GM23338 (cell line): ENCODE measurements around the gene MRPS18B. TPM values are rescaled to one million over a fixed set of nuclear protein-coding genes. Genes with fewer than 3 reads are reported as not detected.

Experiments used
- ATAC-seq: fragments of 200-7000 bp; cut with Tn5 transposase; 3 replicates; pipeline ENCODE4 v1.9.1; 2020
- DNase-seq: peaks from one replicate; pipeline ENCODE4 v3.0.0-alpha.2; 2015; ENCODE audit warnings: low spot score
- H2AFZ ChIP-seq: fragments of 200-600 bp; sonication (generic); 2 replicates; pipeline ENCODE4 v1.8.0; 2016; ENCODE audit warnings: antibody characterized with exemption, mild to moderate bottlenecking, moderate library complexity
- H3F3A ChIP-seq: fragments of 200-600 bp; sonication (generic); replicated peaks from 2 replicates; pipeline ENCODE4 v1.8.0; 2017; ENCODE audit warnings: antibody characterized with exemption, mixed run types, low read depth
- H3K27ac ChIP-seq: fragments of 200-600 bp; sonication (generic); 2 replicates; pipeline ENCODE4 v1.6.1; 2016; ENCODE audit warnings: low read depth
- H3K27me3 ChIP-seq: fragments of 200-600 bp; sonication (generic); 2 replicates; pipeline ENCODE4 v1.8.0; 2016; ENCODE audit warnings: mild to moderate bottlenecking, mixed run types, moderate library complexity; ENCODE audit not compliant: insufficient read depth
- H3K36me3 ChIP-seq: fragments of 200-600 bp; sonication (generic); 2 replicates; pipeline ENCODE4 v1.8.0; 2016; ENCODE audit warnings: mild to moderate bottlenecking; ENCODE audit not compliant: insufficient read depth
- H3K4me1 ChIP-seq: fragments of 200-600 bp; sonication (generic); 2 replicates; pipeline ENCODE4 v1.8.0; 2016; ENCODE audit warnings: mild to moderate bottlenecking, moderate library complexity; ENCODE audit not compliant: insufficient read depth
- H3K4me2 ChIP-seq: fragments of 200-600 bp; sonication (generic); 2 replicates; pipeline ENCODE4 v1.7.1; 2017; ENCODE audit warnings: mixed run types
- H3K4me3 ChIP-seq: fragments of 200-600 bp; sonication (generic); 2 replicates; pipeline ENCODE4 v1.6.1; 2016; ENCODE audit warnings: mixed run types
- H3K79me2 ChIP-seq: fragments of 200-600 bp; sonication (generic); replicated peaks from 2 replicates; pipeline ENCODE4 v1.8.0; 2017; ENCODE audit warnings: mild to moderate bottlenecking; ENCODE audit not compliant: insufficient read depth
- H3K9me2 ChIP-seq: fragments of 200-600 bp; sonication (generic); 2 replicates; pipeline ENCODE4 v1.8.0; 2017; ENCODE audit not compliant: insufficient read depth
- H4K20me1 ChIP-seq: fragments of 200-600 bp; sonication (generic); replicated peaks from 2 replicates; pipeline ENCODE4 v1.8.0; 2017; ENCODE audit warnings: mild to moderate bottlenecking; ENCODE audit not compliant: insufficient read depth
- H3K27ac Mint-ChIP-seq: 2 replicates; pipeline ENCODE4 v1.8.0; 2020; ENCODE audit warnings: inconsistent platforms, mild to moderate bottlenecking, moderate library complexity, mixed read lengths
- H3K27me3 Mint-ChIP-seq: 3 replicates; pipeline ENCODE4 v1.8.0; 2022; ENCODE audit warnings: low read depth, mild to moderate bottlenecking, moderate library complexity, mixed read lengths, inconsistent platforms; ENCODE audit not compliant: insufficient read depth, poor library complexity
- H3K36me3 Mint-ChIP-seq: 3 replicates; pipeline ENCODE4 v1.8.0; 2021; ENCODE audit warnings: low read depth, mild to moderate bottlenecking, inconsistent platforms, moderate library complexity, mixed read lengths
- H3K4me1 Mint-ChIP-seq: 3 replicates; pipeline ENCODE4 v1.8.0; 2020; ENCODE audit warnings: mild to moderate bottlenecking, inconsistent platforms, mixed read lengths
- H3K4me3 Mint-ChIP-seq: 3 replicates; pipeline ENCODE4 v1.8.0; 2021; ENCODE audit warnings: moderate library complexity, mild to moderate bottlenecking, inconsistent platforms, mixed read lengths
- H3K9me3 Mint-ChIP-seq: 3 replicates; pipeline ENCODE4 v1.8.0; 2020; ENCODE audit warnings: moderate library complexity, mild to moderate bottlenecking, inconsistent platforms, mixed read lengths
- CREB1 ChIP-seq: fragments of 250-450 bp; sonication (Bioruptor Pico); IDR thresholded peaks from 2 replicates; pipeline ENCODE4 v1.5.0; 2020; ENCODE audit warnings: low read depth, mild to moderate bottlenecking, moderate library complexity
- CTCF ChIP-seq, 2 experiments: fragments of 200-600 bp in 1 of 2; sonication (generic) in 1 of 2; conservative IDR thresholded peaks; 2 replicates each; pipeline versions ENCODE4 v1.5.1 to v1.6.1; 2016 to 2017; ENCODE audit warnings: antibody characterized with exemption in 2 of 2, low read depth in 2 of 2, mild to moderate bottlenecking in 2 of 2, moderate library complexity in 1 of 2
- ETS1 ChIP-seq: IDR thresholded peaks from 2 replicates; pipeline ENCODE4 v1.6.1; 2016; ENCODE audit warnings: antibody characterized with exemption
- EZH2 ChIP-seq: fragments of 200-600 bp; sonication (generic); IDR thresholded peaks from one replicate; pipeline ENCODE4 v1.8.0; 2017; ENCODE audit warnings: antibody characterized with exemption, mild to moderate bottlenecking, low read depth; ENCODE audit not compliant: unreplicated experiment
- EZH2phosphoT487 ChIP-seq: fragments of 200-600 bp; sonication (generic); IDR thresholded peaks from one replicate; pipeline ENCODE4 v1.8.1; 2018; ENCODE audit warnings: antibody characterized with exemption; ENCODE audit not compliant: unreplicated experiment
- JUNB ChIP-seq: IDR thresholded peaks from one replicate; pipeline ENCODE4 v1.6.1; 2016; ENCODE audit warnings: antibody characterized with exemption; ENCODE audit not compliant: unreplicated experiment
- NANOG ChIP-seq: IDR thresholded peaks from 2 replicates; pipeline ENCODE4 v1.6.1; 2016; ENCODE audit warnings: antibody characterized with exemption, borderline replicate concordance
- POLR2AphosphoS5 ChIP-seq: IDR thresholded peaks from 2 replicates; pipeline ENCODE4 v1.6.1; 2016; ENCODE audit warnings: antibody characterized with exemption, low read depth
- REST ChIP-seq: IDR thresholded peaks from one replicate; pipeline ENCODE4 v1.6.1; 2018; ENCODE audit warnings: antibody characterized with exemption; ENCODE audit not compliant: unreplicated experiment
- STAT1 ChIP-seq: IDR thresholded peaks from one replicate; pipeline ENCODE4 v1.6.1; 2016; ENCODE audit warnings: antibody characterized with exemption; ENCODE audit not compliant: unreplicated experiment
- ZNF331 ChIP-seq: fragments of 250-450 bp; sonication (Bioruptor Pico); IDR thresholded peaks from 2 replicates; pipeline ENCODE4 v1.5.0; 2020; ENCODE audit warnings: low read depth, mild to moderate bottlenecking, moderate library complexity
- ZNF462 ChIP-seq: fragments of 250-450 bp; sonication (Bioruptor Pico); IDR thresholded peaks from 2 replicates; pipeline ENCODE4 v1.5.0; 2020; ENCODE audit warnings: mild to moderate bottlenecking, moderate library complexity
- polyA plus RNA-seq: library from polyadenylated mRNA; unstranded; fragments of >200 nt; fragmentation: Nextera tagmentation; extraction: Ambion mirVana; gene quantifications from 2 replicates; pipeline ENCODE4 v1.2.1, GENCODE V29; 2016
- total RNA-seq: library from RNA; depleted of rRNA; stranded (reverse); fragments of >200 nt; shearing (Covaris generic); gene quantifications from 2 replicates; pipeline ENCODE4 v1.2.3, GENCODE V29; 2014

MRPS18B gene
- total and polyA plus RNA-seq, 2 experiments from 2014 or later: 49.2 to 73.6 TPM

- TF ChIP-seq REST (no peak), CREB1 (no peak), ZNF331 (CRISPR knock-in tag) (no peak), CTCF (conservative IDR thresholded peaks at IDR 0.05; ENCODE audit: low read depth in 2 of 2) (no peak), STAT1 (no peak)
Observed at GRCh38 chr6:30619561-30619960, 1.9 kb downstream of the MRPS18B start (continued).

GRCh38 chr6:30625511-30625910 is 7.9 kb downstream of the MRPS18B start:
- no peak overlapping the region for H2AFZ ChIP-seq
- no peak overlapping the region for H3K4me3 ChIP-seq
- H3K36me3 ChIP-seq: peaks cover 29% of the 10 kb centered on the region
- H3F3A ChIP-seq: peaks cover 20% of the 10 kb centered on the region
- Mint-ChIP-seq H3K9me3 (no peaks in the 10 kb centered on the region), H3K27ac (no peak overlapping the region; the same call in 1 of the 2 replicates), H3K4me3 (no peak overlapping the region), H3K4me1 (peaks cover 14% of the 10 kb centered on the region), H3K27me3 (peaks cover 20% of the 10 kb centered on the region), H3K36me3 (peaks cover 73% of the 10 kb centered on the region)
- H3K27ac ChIP-seq: no peak overlapping the region
- no peaks in the 10 kb centered on the region for H3K9me2 ChIP-seq
- H3K4me2 ChIP-seq: no peak overlapping the region
- no peaks in the 10 kb centered on the region; the same call in 1 of the 2 replicates for H4K20me1 ChIP-seq
- H3K27me3 ChIP-seq: no peaks in the 10 kb centered on the region
- ATAC-seq: no peak
- peaks cover 14% of the 10 kb centered on the region for H3K4me1 ChIP-seq
- DNase-seq: no peak
- peaks cover 8% of the 10 kb centered on the region for H3K79me2 ChIP-seq
- TF ChIP-seq ZNF331 (CRISPR knock-in tag) (no peak), ETS1 (no peak), NANOG (no peak), EZH2 (no peak), JUNB (no peak), POLR2AphosphoS5 (no peak), EZH2phosphoT487 (no peak), ZNF462 (CRISPR knock-in tag) (no peak), CREB1 (no peak)
